Heart left ventricle (tissue), 16 donors: ENCODE results near the gene ZBTB21. TPM values are rescaled to one million over a fixed set of nuclear protein-coding genes. Genes with fewer than 3 reads are reported as not detected.

Source experiments
- ATAC-seq, 4 donors: fragments of 200-7000 bp; cut with Tn5 transposase; one replicate each; pipeline ENCODE4 v1.9.1; 2020 to 2022; ENCODE audit warnings: moderate library complexity in 4 of 4, mild to moderate bottlenecking in 3 of 4, moderate number of reproducible peaks in 1 of 4
- DNase-seq, 5 donors: peaks; one replicate each; pipeline ENCODE4 v3.0.0-alpha.2; 2020
- H3K27ac ChIP-seq, 12 donors: fragments of 200-600 bp; sonication (generic) in 4 of 12; one replicate each; pipeline versions ENCODE4 v1.5.0 to v1.8.0; 2016 to 2022; ENCODE audit warnings: mild to moderate bottlenecking in 2 of 12
- H3K27me3 ChIP-seq, 9 donors: fragments of 200-600 bp; sonication (generic) in 2 of 9; one replicate each; pipeline versions ENCODE4 v1.5.1 to v1.8.0; 2016 to 2022; ENCODE audit warnings: mild to moderate bottlenecking in 3 of 9
- H3K36me3 ChIP-seq, 9 donors: fragments of 200-600 bp; sonication (generic) in 2 of 9; one replicate each; pipeline versions ENCODE4 v1.5.0 to v1.8.0; 2018 to 2022; ENCODE audit warnings: mild to moderate bottlenecking in 2 of 9
- H3K4me1 ChIP-seq, 12 donors: fragments of 200-600 bp; sonication (generic) in 4 of 12; one replicate each; pipeline versions ENCODE4 v1.5.0 to v1.8.0; 2016 to 2022; ENCODE audit warnings: mild to moderate bottlenecking in 3 of 12
- H3K4me3 ChIP-seq, 12 donors: fragments of 200-600 bp; sonication (generic) in 4 of 12; one replicate each; pipeline versions ENCODE4 v1.5.0 to v1.8.0; 2017 to 2022; ENCODE audit warnings: mild to moderate bottlenecking in 9 of 12, moderate library complexity in 4 of 12
- H3K9me3 ChIP-seq, 12 donors: fragments of 200-600 bp; sonication (generic) in 4 of 12; one replicate each; pipeline versions ENCODE4 v1.5.0 to v1.8.0; 2016 to 2022; ENCODE audit warnings: mild to moderate bottlenecking in 1 of 12
- POLR2A ChIP-seq, 2 donors: fragments of 450-650 bp; IDR thresholded peaks; one replicate each; pipeline ENCODE4 v1.6.1; 2017; ENCODE audit warnings: antibody characterized with exemption in 2 of 2, mild to moderate bottlenecking in 2 of 2, moderate library complexity in 2 of 2
- WGBS, 4 donors: extraction: QIAGEN DNeasy Blood & Tissue Kit in 2 of 4; methylation state at CpG; one replicate each; pipeline versions ENCODE4 v1.1.5 to v1.1.7; 2013 to 2018; 5-methylcytosine and 5-hydroxymethylcytosine counted together
- intact Hi-C, 10 donors: fragments of 100-400 bp; cut with DNase I; formaldehyde crosslinking; loops; one replicate each; pipeline versions ENCODE4 v1.11.1 to v1.14.2; 2022
- polyA plus RNA-seq, 2 donors: library from polyadenylated mRNA; stranded (reverse); fragments of 200-250 nt; gene quantifications; one replicate each; pipeline ENCODE4 v1.2.3, GENCODE V29; 2013
- total RNA-seq, 9 donors: library from RNA; depleted of rRNA in 2 of 9; stranded (reverse); fragments of >200 nt in 2 of 9; fragmentation: NEBNext Ultra II Directional in 3 of 9; extraction: Animal tissue kit (Norgen Biotek cat#: 25700) in 3 of 9; gene quantifications; one replicate each; pipeline versions ENCODE4 v1.1.0 to v1.2.4, GENCODE V29; 2016 to 2023
- TF ChIP-seq, protein P1 (sequence below), 12 donors: fragments of 200-600 bp; sonication (generic) in 4 of 12; IDR thresholded peaks; one replicate each; pipeline versions ENCODE4 v1.5.0 to v1.8.0; 2018 to 2022; ENCODE audit warnings: antibody characterized with exemption in 12 of 12, mild to moderate bottlenecking in 5 of 12
- donor health status: ischemic (EF 13 %, LVEDD 7.1; RV severe dilation, severe dysfunction).
- donor health status: healthy with polysubstance abuse.
- donor health status: DM: no; HTN: yes; CAD: no.
- donor health status: DM: no; HTN: no; CAD: no.
- donor health status: ischemic (EF 25% LVEDD 6.9; RV normal size, moderate dysfunction).
- donor health status: ischemic (EF 25% LVEDD 5.7; RV mildly dilated, moderate dysfunction).
- donor health status: healthy.
- donor health status: DM: yes; HTN: yes; CAD: no.
- donor health status: ischemic (EF 35%, LVEDD 5.7; RV mildly dilated, moderate dysfunction).
- donor health status: nonischemic (EF 11% LVEDD 7.7; RV severe dilation, severe dysfunction).
- donor health status: DM: yes; HTN: yes; CAD: no.
- donor health status: PGD.
- donor health status: ischemic (EF 29% LVEDD 5.4; RV normal size, mild dysfunction).
- donor health status: nonischemic (EF 23%, LVEDD 6.1; RV moderate dilation, normal function).

Gene ZBTB21
- total and polyA plus RNA-seq, 11 donors, result 1.2 to 10.2 (median 6.1) TPM

- H3K4me3 ChIP-seq, result no peak overlapping the region
- TF ChIP-seq, protein P1, sequence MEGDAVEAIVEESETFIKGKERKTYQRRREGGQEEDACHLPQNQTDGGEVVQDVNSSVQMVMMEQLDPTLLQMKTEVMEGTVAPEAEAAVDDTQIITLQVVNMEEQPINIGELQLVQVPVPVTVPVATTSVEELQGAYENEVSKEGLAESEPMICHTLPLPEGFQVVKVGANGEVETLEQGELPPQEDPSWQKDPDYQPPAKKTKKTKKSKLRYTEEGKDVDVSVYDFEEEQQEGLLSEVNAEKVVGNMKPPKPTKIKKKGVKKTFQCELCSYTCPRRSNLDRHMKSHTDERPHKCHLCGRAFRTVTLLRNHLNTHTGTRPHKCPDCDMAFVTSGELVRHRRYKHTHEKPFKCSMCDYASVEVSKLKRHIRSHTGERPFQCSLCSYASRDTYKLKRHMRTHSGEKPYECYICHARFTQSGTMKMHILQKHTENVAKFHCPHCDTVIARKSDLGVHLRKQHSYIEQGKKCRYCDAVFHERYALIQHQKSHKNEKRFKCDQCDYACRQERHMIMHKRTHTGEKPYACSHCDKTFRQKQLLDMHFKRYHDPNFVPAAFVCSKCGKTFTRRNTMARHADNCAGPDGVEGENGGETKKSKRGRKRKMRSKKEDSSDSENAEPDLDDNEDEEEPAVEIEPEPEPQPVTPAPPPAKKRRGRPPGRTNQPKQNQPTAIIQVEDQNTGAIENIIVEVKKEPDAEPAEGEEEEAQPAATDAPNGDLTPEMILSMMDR (IDR thresholded peaks at IDR 0.05), result no peak
- DNase-seq, result no peak
- peaks cover 0 to 4% (median 0%) of the 10 kb centered on the region in 12 donors for H3K4me1 ChIP-seq
- H3K27ac ChIP-seq, result no peak overlapping the region
- intact Hi-C loops, result no loop called here
- H3K27me3 ChIP-seq, result peaks cover 0 to 5% (median 0%) of the 10 kb centered on the region in 9 donors
- no peaks in the 10 kb centered on the region for H3K36me3 ChIP-seq
- 80 to 83% (median 82%) methylated on average over 5 of the region's 5 CpGs for WGBS, 4 donors
- no peaks in the 10 kb centered on the region for H3K9me3 ChIP-seq
- ATAC-seq, result no peak
These were observed 45.1 kb downstream of the ZBTB21 start for GRCh38 chr21:41965045-41965444.

GRCh38 chr21:41964171-41964570 lies 46.0 kb downstream of the ZBTB21 start:
- no peak for TF ChIP-seq POLR2A (IDR thresholded peaks at IDR 0.05)
- TF ChIP-seq, protein P1 (IDR thresholded peaks at IDR 0.05), result no peak
- ATAC-seq, result no peak
- DNase-seq, result no peak

DNA sequence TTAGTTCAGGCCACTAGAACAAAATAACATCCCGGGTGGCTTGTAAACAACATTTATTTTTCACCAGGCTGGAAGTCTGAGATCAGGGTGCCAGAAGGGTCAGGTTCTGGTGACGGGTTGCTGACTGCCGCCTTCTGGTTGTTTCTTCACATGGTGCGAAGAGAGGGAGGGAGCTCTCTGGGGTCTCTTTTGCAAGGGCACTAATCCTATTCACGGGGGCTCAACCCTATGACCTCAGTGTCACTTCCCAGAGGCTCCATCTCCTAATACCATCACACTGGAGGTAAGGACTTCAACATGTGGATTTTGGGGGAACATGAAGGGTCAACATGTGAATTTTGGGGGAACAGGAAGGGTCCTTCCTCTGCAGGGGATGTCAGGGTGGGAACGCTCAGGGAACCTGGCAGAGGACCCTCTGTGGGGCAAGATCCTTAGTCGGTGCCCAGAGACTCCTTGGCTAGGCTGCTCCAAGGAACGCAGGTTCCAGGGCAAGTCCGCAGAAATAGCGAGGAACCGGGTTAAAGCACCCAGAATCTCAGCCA lies 47.7 kb downstream of the ZBTB21 start:
- intact Hi-C loops, result loop anchor here in 1 of 10 donors (5.0 kb wide), 1 partner anchor 50 kb away; the partner anchor contains the start of gene ZBTB21
- Histone ChIP-seq H3K27ac (no peak overlapping the region), H3K4me3 (no peak overlapping the region), H3K9me3 (no peaks in the 10 kb centered on the region), H3K36me3 (no peaks in the 10 kb centered on the region), H3K4me1 (peaks cover 0 to 17% (median 11%) of the 10 kb centered on the region in 12 donors), H3K27me3 (peaks cover 0 to 5% (median 0%) of the 10 kb centered on the region in 9 donors)
- DNase-seq (no peak), ATAC-seq (no peak)
- TF ChIP-seq POLR2A (IDR thresholded peaks at IDR 0.05), result no peak
- TF ChIP-seq, protein P1 (IDR thresholded peaks at IDR 0.05), result no peak
- 91 to 94% (median 92%) methylated on average over 11 of the region's 11 CpGs for WGBS, 4 donors

More at GRCh38 chr21:41964171-41964570, 46.0 kb downstream of the ZBTB21 start:
- Histone ChIP-seq H3K4me1 (peaks cover 0 to 4% (median 0%) of the 10 kb centered on the region in 12 donors), H3K36me3 (no peaks in the 10 kb centered on the region), H3K27ac (no peak overlapping the region), H3K4me3 (no peak overlapping the region), H3K9me3 (no peaks in the 10 kb centered on the region), H3K27me3 (peaks cover 0 to 5% (median 0%) of the 10 kb centered on the region in 9 donors)
- 73 to 78% (median 74%) methylated on average over 7 to 8 of the region's 8 CpGs for WGBS, 4 donors
- intact Hi-C loops, result loop anchor here in 1 of 10 donors (5.0 kb wide), 1 partner anchor 48 kb away; the partner anchor contains the start of gene ZBTB21

- Histone ChIP-seq H3K4me3 (no peak overlapping the region), H3K4me1 (peaks cover 4 to 24% (median 18%) of the 10 kb centered on the region in 12 donors), H3K9me3 (no peaks in the 10 kb centered on the region), H3K36me3 (no peaks in the 10 kb centered on the region), H3K27me3 (peaks cover 0 to 5% (median 0%) of the 10 kb centered on the region in 9 donors), H3K27ac (no peak overlapping the region)
- TF ChIP-seq, protein P1 (IDR thresholded peaks at IDR 0.05), result no peak
- TF ChIP-seq POLR2A (IDR thresholded peaks at IDR 0.05), result no peak
- DNase-seq (no peak), ATAC-seq (no peak)
- intact Hi-C loops, result loop anchor here in 1 of 10 donors (5.0 kb wide), 1 partner anchor 51 kb away; the partner anchor contains the start of gene ZBTB21
- 59 to 73% (median 66%) methylated on average over 7 to 8 of the region's 8 CpGs for WGBS, 4 donors
These were observed 48.4 kb downstream of the ZBTB21 start for GRCh38 chr21:41961753-41962152.
